Fibroblast of peridontal ligament (primary cell): ENCODE data around the gene FKBP8.

ENCODE experiments used
- DNase-seq: peaks from one replicate; pipeline ENCODE4 v3.0.0-alpha.2; 2010; ENCODE audit errors: extremely low read depth

FKBP8 gene

GRCh38 chr19:18483119-18483890 lies 60.1 kb downstream of the FKBP8 start:
- DNase-seq: no peak
